NCI-H748 (cell line): ENCODE data around the gene DHRS4L2.
A peak's percentile ranks its signal among the peaks of the same experiment; 100 is the strongest.
"Not testable (repeated sequence)": the region's sequence is repeated elsewhere in the genome, so short reads cannot be mapped to it uniquely, and the experiment has no call there.

Experiments
- DNase-seq: peaks from one replicate; lab custom pipeline; 2025; ENCODE audit not compliant: unreplicated experiment; lab: John Stamatoyannopoulos, UW

DHRS4L2 gene

GRCh38 chr14:24013654-24014514 lies 25.2 kb downstream of the DHRS4L2 start:
- peak; percentile 77 for DNase-seq

- DNase-seq, result not testable (repeated sequence)
These were observed 27.0 kb downstream of the DHRS4L2 start for GRCh38 chr14:24015745-24016144.

GRCh38 chr14:24018978-24019377 lies 30.2 kb downstream of the DHRS4L2 start:
- not testable (repeated sequence) for DNase-seq

- not testable (repeated sequence) for DNase-seq
These were observed 31.2 kb downstream of the DHRS4L2 start for GRCh38 chr14:24019944-24020343.

DNA sequence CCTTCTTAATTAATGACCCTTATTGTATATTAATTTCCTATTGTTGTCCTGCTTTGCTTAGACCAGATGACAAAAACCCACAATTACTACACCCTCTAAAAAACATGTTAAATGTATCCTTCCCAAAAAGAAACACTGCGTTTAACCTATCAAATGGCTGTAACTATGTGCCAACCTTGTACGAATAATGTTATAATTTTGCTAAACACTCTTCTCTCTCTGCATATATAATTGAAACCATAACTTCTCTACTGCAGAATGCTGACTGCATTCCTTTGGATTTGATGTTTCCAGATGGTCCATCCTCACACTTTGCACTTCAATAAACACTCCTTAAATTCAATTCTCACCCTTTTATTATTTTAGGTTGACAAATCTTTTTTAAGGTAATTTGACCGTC lies 31.8 kb downstream of the DHRS4L2 start:
- not testable (repeated sequence) for DNase-seq

GRCh38 chr14:24024939-24025418 lies 36.2 kb downstream of the DHRS4L2 start:
- DNase-seq, result not testable (repeated sequence)

GRCh38 chr14:24029687-24030086 lies 41.0 kb downstream of the DHRS4L2 start:
- DNase-seq, result not testable (repeated sequence)

DNA sequence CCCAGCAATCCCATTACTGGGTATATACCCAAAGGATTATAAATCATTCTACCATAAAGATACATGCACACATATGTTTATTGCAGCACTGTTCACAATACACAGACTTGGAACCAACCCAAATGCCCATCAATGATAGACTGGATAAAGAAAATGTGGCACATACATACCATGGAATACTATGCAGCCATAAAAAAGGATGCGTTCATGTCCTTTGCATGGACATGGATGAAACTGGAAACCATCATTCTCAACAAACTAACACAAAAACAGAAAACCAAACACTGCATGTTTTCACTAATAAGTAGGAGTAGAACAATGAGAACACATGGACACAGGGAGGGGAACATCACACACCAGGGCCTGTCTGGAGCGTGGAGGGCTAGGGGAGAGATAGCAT lies 42.6 kb downstream of the DHRS4L2 start:
- DNase-seq, result not testable (repeated sequence)

DNA sequence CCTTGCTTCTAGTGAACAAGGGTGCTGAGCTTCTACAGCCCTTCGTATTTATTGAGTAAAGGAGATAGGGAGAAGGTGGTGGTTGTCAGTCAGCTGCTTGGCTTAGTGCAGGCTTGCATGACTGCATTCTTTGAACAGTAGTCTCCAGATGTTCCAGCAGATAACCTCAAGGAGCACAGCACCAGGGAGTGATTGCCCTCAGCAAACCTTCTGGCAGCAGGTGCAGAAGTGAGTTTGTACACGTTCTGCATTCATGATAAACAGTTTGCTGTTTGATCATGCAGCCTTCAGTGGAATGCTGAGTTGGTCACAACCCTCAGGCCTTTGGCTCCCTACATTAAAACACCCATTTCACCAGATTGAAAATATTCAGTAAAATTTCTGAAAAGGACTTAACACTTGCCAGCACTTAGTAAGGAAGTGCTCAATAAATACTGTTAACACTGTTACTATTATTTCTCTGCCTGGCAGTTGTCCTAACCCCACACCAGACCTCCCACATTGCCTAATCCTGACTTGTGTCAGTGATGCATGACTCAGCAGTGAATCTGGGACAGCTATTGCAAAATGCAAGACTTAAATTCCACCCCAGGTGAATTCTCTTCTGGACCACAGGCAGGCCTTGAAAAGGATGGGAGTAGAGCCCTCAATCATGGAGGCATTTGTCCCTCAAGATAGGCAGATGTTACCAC lies 44.1 kb downstream of the DHRS4L2 start:
- DNase-seq, result no peak

GRCh38 chr14:24035769-24036168 lies 47.0 kb downstream of the DHRS4L2 start:
- DNase-seq, result peak; percentile 31

DNA sequence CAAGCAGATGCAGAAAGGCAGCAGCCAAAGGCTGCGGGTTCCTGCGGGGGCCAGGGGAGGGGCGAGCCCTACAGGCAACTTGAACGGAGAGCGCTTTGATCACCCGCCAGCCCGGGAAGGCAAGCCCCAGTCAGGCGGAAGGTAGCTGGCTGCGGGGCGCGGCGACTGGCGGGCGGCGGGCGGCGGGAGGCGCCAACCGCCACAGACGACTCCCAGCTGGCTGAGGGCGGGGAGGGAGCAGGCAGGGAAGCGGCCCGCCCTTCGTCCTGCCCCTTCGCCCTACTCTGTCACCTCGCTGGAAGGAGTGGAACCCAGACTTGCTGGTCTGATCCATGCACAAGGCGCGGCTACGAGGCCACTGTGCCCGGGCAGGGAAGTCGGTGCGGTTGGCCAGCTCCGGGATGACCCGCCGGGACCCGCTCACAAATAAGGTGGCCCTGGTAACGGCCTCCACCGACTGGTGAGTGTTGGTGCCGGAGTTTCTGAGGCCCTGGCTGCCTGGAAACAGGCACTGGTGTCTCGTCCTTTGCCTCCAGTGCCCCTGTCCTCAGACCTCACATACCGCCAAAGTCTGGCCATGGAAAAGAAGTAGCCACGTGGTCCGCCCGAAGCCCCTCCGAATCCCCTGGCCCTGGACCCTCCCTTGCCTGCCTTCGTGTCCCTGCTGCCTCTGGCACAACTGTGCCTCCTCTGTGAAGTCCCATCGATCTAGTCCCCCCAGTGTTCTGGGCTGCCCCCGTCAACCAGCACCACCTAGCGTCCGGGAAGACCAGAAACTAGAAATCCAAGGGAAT lies 47.6 kb downstream of the DHRS4L2 start:
- peak; percentile 83 for DNase-seq

DNA sequence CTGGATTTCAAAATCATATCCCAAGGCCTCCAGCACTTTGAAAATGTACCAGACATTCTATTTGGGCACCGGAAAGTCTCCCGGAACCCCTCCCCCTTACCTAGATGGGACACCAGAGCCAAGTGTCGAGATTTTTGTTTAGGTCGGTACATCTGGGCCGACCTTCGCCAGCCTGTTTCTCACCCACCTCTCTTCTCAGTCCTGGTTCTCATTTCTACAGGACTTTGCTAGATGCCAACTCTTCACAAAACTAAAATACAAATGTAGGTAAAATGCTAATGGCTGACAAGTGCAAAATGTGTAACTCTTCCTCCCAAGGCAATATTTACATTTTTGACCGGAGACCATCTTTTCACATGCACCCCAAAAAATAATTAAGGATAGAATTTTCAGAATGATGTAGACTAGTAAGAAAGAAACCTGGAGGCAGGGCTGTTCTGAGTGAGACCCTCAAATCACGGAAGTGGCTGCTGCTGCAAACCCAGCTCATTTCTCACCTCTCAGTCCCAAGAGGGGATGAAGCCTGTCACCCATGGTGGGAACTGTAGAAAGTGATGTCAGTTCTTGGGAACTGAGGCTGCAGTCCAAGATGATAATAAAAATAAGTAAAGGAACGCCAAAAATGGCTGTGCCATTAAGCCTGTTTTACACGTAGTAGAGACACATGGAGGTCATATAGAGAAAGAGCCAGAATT lies 48.4 kb downstream of the DHRS4L2 start:
- DNase-seq, result not testable (repeated sequence)

- DNase-seq, result peak; percentile 34
These were observed 48.9 kb downstream of the DHRS4L2 start for GRCh38 chr14:24037658-24038037.

- DNase-seq, result no peak
These were observed 50.0 kb downstream of the DHRS4L2 start for GRCh38 chr14:24038686-24039085.

- DNase-seq, result no peak
These were observed 52.0 kb downstream of the DHRS4L2 start for GRCh38 chr14:24040692-24041091.

GRCh38 chr14:24042746-24043145 lies 54.0 kb downstream of the DHRS4L2 start:
- peak; percentile 17 for DNase-seq

DNA sequence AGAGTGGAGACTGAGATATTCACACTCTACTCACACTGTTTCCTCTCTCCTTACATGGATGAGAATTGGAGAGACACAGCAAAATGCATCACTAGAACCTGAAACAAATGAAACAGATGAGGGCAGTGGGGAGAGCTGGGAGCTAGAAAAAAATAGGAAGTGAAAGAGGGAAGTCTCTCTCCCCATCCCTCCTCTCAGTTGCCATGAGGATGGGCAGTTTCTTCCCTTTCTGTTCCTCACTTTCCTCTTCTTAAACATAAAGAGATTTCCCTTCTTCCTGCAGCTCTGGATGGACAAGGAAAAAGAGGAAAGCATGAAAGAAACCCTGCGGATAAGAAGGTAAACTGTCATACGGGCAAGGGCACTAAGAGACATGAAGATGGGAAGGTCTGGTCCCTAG lies 60.3 kb downstream of the DHRS4L2 start:
- DNase-seq, result not testable (repeated sequence)

DNA sequence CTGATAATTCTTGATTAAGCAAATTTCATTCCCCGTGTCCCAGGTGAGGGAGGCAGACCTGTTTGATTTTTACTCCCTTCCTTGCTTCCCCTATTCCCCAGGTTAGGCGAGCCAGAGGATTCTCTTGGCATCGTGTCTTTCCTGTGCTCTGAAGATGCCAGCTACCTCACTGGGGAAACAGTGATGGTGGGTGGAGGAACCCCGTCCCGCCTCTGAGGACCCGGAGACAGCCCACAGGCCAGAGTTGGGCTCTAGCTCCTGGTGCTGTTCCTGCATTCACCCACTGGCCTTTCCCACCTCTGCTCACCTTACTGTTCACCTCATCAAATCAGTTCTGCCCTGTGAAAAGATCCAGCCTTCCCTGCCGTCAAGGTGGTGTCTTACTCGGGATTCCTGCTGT lies 62.0 kb downstream of the DHRS4L2 start:
- not testable (repeated sequence) for DNase-seq

- DNase-seq, result peak; percentile 40
These were observed 62.6 kb downstream of the DHRS4L2 start for GRCh38 chr14:24051176-24051788.
